ENCODE measurements around the gene AACS.

Gene AACS

DNA sequence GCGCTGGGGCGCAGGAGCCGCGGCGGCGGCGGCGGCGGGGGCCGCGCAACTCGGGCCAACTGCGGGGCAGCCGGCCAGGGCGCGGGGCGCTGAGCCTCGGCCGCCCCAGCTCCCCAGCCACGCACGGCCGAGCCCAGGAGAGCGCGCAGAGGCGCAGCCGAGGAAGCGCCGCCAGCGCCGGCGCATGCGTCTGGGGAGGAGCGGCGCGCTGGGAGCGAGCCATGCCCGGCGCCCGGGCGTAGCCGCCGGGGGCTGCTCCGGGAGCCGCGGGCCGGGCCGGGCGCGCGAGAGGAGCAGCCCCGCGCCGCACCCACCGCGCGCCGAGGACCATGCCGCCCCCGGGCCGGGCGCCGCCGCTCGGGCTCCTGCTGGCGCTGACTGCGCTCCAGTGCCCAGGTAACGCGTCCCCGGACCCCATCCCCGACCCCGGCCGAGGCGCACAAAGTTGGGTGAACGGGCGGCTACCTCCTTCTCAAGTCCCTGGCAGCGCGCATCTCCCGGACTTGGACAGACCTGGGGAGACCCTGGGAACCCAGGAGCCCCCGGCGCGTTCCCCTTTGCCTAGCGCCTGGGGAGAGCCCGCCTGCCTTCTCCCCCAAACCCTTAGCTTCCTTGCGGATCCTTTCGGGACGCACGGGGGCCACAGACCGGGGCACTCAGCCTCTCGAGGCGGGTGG, 121.4 kb downstream of the AACS start:
- DNase-seq (ENCODE audit: insufficient read length, low spot score) (no peak), FAIRE-seq (no peak)
- no peak for TF ChIP-seq SPI1 (IDR thresholded peaks at IDR 0.05; ENCODE audit: low read depth, low read length)
- no peak for TF ChIP-seq TAF1 (IDR thresholded peaks at IDR 0.05; ENCODE audit: low read depth, low read length)
- no peak for TF ChIP-seq PAX5 (IDR thresholded peaks at IDR 0.05; ENCODE audit: insufficient read depth, low read length, severe bottlenecking)
- no peak for TF ChIP-seq POU2F2 (IDR thresholded peaks at IDR 0.05; ENCODE audit: low read depth, low read length)
- no peak for TF ChIP-seq POLR2A (IDR thresholded peaks at IDR 0.05; ENCODE audit: low read depth, low read length)
- no peak for TF ChIP-seq POLR2AphosphoS5 (IDR thresholded peaks at IDR 0.05; ENCODE audit: low read depth, low read length)

DNA sequence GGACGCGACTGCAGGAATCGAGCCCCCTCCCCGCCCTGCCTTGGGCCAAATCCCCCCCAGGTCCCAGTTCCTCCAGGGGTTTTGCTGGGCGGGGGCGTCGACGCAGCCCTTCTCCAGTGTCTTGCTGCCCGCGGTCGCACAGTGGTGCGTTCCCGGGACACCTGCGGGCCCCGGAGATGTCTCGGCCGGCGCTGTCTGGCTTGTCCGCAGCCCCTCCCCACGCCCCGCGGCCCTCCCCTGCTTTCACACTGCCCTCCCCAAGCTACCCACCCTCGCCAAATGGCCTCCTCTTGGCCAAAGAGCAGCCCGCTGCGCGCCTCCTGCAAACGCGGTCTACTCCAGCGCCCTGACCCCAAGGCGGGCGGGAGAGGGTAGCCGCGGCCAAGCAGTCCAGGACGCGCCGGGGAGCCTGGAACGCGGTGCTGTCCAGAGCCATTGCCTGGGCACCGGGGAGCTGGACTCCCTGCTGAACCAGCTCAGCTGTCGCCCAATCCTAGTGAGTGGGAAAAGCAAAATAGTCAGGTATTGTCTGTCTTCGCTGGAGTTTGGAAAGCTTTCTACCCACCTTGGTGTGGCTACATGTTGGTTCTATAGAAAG, 122.0 kb downstream of the AACS start:
- FAIRE-seq (no peak), DNase-seq (ENCODE audit: insufficient read length, low spot score) (no peak)
- TF ChIP-seq POLR2A (IDR thresholded peaks at IDR 0.05; ENCODE audit: low read depth, low read length) (no peak), POLR2AphosphoS5 (IDR thresholded peaks at IDR 0.05; ENCODE audit: low read depth, low read length) (no peak), SPI1 (IDR thresholded peaks at IDR 0.05; ENCODE audit: low read depth, low read length) (no peak), POU2F2 (IDR thresholded peaks at IDR 0.05; ENCODE audit: low read depth, low read length) (no peak), TAF1 (IDR thresholded peaks at IDR 0.05; ENCODE audit: low read depth, low read length) (no peak), PAX5 (IDR thresholded peaks at IDR 0.05; ENCODE audit: insufficient read depth, low read length, severe bottlenecking) (no peak)

DNA sequence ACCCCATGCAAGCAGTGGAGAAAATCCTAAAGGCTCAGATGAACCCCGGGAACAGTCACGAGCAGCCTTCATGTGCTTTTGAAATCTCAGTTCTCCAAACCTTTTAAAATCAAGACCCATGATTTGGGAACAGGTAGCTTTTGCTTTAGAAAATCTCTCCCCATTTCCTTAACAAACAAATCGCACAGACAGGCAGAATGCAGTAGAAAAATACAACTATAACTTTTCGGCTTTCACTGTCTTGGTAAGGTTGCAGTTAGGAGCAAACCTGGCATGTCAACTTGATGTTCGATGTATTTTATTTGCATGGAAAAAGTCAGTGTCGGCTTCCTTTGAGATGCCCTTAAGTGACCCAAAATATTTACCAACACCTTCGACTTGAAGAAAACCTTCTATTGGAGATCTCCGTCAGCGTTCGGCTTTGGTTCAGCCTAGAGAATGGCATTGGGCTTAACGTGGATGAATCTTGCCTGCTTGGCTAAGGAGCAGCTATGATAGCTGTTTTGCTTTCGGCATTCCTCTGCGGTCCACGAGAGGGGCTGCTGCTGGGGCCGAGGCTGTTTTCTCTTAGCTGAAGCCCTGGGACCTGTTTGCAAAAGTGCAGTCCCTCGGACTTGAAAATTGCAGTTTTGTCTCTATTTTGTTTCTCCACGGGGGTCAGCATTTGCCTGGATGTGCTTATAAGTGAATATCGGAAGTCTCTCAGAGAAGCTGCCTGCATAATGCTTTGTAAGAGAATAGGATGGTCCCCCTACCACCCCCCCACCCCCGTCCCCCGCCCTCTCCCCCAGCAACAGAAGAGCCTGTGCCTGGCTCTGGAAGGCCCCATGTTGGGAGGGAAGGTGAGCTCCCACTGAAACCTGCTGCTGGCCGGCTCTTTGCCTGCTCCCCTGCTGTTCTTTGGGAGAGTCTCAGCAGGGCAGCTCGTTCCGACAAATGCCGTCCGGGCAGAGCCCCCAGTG, 122.8 kb downstream of the AACS start:
- TF ChIP-seq SPI1 (IDR thresholded peaks at IDR 0.05; ENCODE audit: low read depth, low read length) (no peak), POU2F2 (IDR thresholded peaks at IDR 0.05; ENCODE audit: low read depth, low read length) (no peak), PAX5 (IDR thresholded peaks at IDR 0.05; ENCODE audit: insufficient read depth, low read length, severe bottlenecking) (no peak), POLR2A (IDR thresholded peaks at IDR 0.05; ENCODE audit: low read depth, low read length) (no peak), POLR2AphosphoS5 (IDR thresholded peaks at IDR 0.05; ENCODE audit: low read depth, low read length) (no peak), TAF1 (IDR thresholded peaks at IDR 0.05; ENCODE audit: low read depth, low read length) (no peak)
- FAIRE-seq (no peak), DNase-seq (ENCODE audit: insufficient read length, low spot score) (no peak)

DNA sequence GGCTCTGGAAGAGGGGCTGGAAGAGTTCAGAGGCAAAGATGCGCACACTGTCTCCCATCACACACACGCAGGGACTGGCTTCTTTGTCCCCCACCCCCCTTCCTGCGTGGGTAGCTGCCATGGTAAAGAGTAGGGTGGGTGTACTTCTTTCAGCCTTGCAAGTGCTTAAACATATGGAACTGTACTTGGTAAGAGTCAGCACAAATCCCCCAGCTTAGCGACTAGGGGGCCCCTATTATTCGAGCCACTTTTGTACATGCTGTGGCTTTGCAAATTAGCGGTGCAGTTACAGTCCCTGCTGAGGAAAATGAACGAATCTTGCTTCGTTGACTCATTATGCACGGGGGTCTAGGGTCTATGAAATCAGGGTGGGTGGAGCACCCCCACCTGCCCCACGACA, 123.8 kb downstream of the AACS start:
- DNase-seq (ENCODE audit: insufficient read length, low spot score) (no peak), FAIRE-seq (no peak)
- TF ChIP-seq POLR2AphosphoS5 (IDR thresholded peaks at IDR 0.05; ENCODE audit: low read depth, low read length) (no peak), SPI1 (IDR thresholded peaks at IDR 0.05; ENCODE audit: low read depth, low read length) (no peak), PAX5 (IDR thresholded peaks at IDR 0.05; ENCODE audit: insufficient read depth, low read length, severe bottlenecking) (no peak), POLR2A (IDR thresholded peaks at IDR 0.05; ENCODE audit: low read depth, low read length) (no peak), POU2F2 (IDR thresholded peaks at IDR 0.05; ENCODE audit: low read depth, low read length) (no peak), TAF1 (IDR thresholded peaks at IDR 0.05; ENCODE audit: low read depth, low read length) (no peak)

DNA sequence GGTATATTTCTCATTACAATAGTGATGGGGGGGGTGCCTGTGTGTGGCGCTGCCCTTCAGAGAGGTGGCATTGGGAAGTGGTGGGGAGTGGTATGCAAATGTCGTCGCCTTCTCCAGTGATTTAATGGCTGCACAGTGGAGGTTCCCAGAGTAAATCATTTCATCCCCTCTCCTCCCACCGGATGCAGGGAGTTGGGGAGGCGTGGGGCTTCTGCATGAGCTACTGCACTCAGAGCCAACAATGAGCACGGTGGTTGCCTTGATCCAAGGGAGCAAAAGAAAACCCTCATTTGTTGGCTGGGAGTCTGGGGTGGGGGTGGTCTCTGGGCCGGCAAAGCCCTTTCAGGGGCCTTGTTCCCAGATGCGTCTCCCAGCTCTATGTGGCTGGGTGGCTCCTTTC, 124.3 kb downstream of the AACS start:
- no peak for DNase-seq (ENCODE audit: insufficient read length, low spot score)
- no peak for FAIRE-seq
- TF ChIP-seq SPI1 (IDR thresholded peaks at IDR 0.05; ENCODE audit: low read depth, low read length): no peak
- no peak for TF ChIP-seq TAF1 (IDR thresholded peaks at IDR 0.05; ENCODE audit: low read depth, low read length)
- TF ChIP-seq POU2F2 (IDR thresholded peaks at IDR 0.05; ENCODE audit: low read depth, low read length): no peak
- TF ChIP-seq POLR2AphosphoS5 (IDR thresholded peaks at IDR 0.05; ENCODE audit: low read depth, low read length): no peak
- TF ChIP-seq POLR2A (IDR thresholded peaks at IDR 0.05; ENCODE audit: low read depth, low read length): no peak
- TF ChIP-seq PAX5 (IDR thresholded peaks at IDR 0.05; ENCODE audit: insufficient read depth, low read length, severe bottlenecking): no peak

DNA sequence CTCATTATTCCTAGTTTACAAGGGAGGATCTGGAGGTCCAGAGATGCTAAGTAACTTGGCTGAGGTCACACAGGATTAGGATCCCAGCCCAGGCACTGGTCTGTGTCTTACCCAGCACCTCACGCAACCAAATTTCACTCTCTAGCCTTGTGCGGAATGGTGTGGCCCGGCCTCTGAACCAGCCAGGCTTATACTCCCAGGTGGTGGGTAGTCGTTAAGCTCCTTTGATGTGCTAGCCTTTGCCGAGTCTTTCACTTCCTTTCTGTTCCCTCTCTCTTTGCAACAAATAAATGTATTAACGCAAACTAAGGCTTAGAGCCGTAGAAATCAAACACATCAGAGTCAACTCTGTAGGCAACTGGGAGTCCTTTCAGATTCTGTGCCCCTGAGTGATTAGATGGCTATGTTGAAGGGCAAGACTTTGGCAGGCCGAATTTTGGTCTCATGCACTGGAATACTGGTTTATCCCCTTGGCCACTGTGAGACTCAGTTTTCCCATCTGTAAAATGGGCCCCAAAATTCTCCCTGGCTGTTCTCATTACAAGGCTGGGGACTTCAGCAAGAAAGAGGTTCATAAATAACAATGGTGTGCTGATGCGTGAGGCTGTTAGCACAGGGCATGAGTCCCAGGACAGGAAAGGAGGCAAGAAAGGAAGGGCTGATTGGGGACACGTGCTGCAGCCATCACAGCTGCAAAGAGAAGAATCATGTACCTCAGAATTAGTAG, 126.3 kb downstream of the AACS start:
- TF ChIP-seq PAX5 (IDR thresholded peaks at IDR 0.05; ENCODE audit: insufficient read depth, low read length, severe bottlenecking): no peak
- no peak for TF ChIP-seq SPI1 (IDR thresholded peaks at IDR 0.05; ENCODE audit: low read depth, low read length)
- TF ChIP-seq POLR2A (IDR thresholded peaks at IDR 0.05; ENCODE audit: low read depth, low read length): no peak
- no peak for TF ChIP-seq TAF1 (IDR thresholded peaks at IDR 0.05; ENCODE audit: low read depth, low read length)
- no peak for TF ChIP-seq POU2F2 (IDR thresholded peaks at IDR 0.05; ENCODE audit: low read depth, low read length)
- no peak for TF ChIP-seq POLR2AphosphoS5 (IDR thresholded peaks at IDR 0.05; ENCODE audit: low read depth, low read length)
- no peak for DNase-seq (ENCODE audit: insufficient read length, low spot score)
- no peak for FAIRE-seq

DNA sequence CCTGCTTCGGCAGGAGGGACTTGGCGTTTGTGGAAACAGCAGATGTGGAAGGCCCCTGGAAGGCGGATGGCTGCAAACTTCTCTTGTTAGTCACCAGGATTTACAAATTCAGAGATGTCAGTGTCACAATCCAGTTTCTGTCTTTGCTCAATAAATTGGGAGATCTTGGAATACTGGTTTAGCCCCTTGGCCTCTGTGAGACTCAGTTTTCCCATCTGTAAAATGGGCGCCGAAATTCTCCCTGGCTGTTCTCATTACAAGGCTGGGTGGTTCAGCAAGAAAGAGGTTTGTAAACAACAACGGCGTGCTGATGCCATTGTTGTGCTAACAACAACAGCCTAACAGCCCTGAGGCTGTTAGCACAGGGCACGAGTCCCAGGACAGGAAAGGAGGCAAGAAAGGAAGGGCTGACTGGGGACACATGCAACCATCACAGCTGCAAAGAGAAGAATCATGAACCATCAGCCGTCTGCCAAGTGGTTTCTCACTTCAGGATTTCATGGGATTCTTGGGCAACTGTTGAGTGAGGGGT, 127.5 kb downstream of the AACS start:
- DNase-seq (ENCODE audit: insufficient read length, low spot score) (no peak), FAIRE-seq (no peak)
- TF ChIP-seq PAX5 (IDR thresholded peaks at IDR 0.05; ENCODE audit: insufficient read depth, low read length, severe bottlenecking) (no peak), POU2F2 (IDR thresholded peaks at IDR 0.05; ENCODE audit: low read depth, low read length) (no peak), TAF1 (IDR thresholded peaks at IDR 0.05; ENCODE audit: low read depth, low read length) (no peak), POLR2A (IDR thresholded peaks at IDR 0.05; ENCODE audit: low read depth, low read length) (no peak), POLR2AphosphoS5 (IDR thresholded peaks at IDR 0.05; ENCODE audit: low read depth, low read length) (no peak), SPI1 (IDR thresholded peaks at IDR 0.05; ENCODE audit: low read depth, low read length) (no peak)

Measured in GM12891 (cell line).